ENCODE results near the gene CCR1.

CCR1 gene

GRCh38 chr3:46186471-46187340 is 21.4 kb downstream of the CCR1 start:
- Histone ChIP-seq H3K27ac (no peak overlapping the region), H3K9me3 (ENCODE audit: severe bottlenecking) (no peaks in the 10 kb centered on the region), H3K36me3 (no peaks in the 10 kb centered on the region), H3K4me3 (ENCODE audit: low read depth, low read length) (no peak overlapping the region), H3K27me3 (ENCODE audit: insufficient read depth, low read depth, severe bottlenecking) (peaks cover 46% of the 10 kb centered on the region)
- no peak for DNase-seq
- no peak for TF ChIP-seq CTCF (IDR thresholded peaks at IDR 0.05; ENCODE audit: low read depth, low read length)

- Histone ChIP-seq H3K27me3 (ENCODE audit: insufficient read depth, low read depth, severe bottlenecking) (peaks cover 41% of the 10 kb centered on the region), H3K4me3 (ENCODE audit: low read depth, low read length) (no peak overlapping the region), H3K27ac (no peak overlapping the region), H3K9me3 (ENCODE audit: severe bottlenecking) (no peaks in the 10 kb centered on the region), H3K36me3 (no peaks in the 10 kb centered on the region)
- no peak for DNase-seq
- TF ChIP-seq CTCF (IDR thresholded peaks at IDR 0.05; ENCODE audit: low read depth, low read length): no peak
These were observed 23.6 kb downstream of the CCR1 start for GRCh38 chr3:46184469-46184868.

- no peak for TF ChIP-seq CTCF (IDR thresholded peaks at IDR 0.05; ENCODE audit: low read depth, low read length)
These were observed 24.8 kb downstream of the CCR1 start for GRCh38 chr3:46183330-46183729.

GRCh38 chr3:46168583-46169345 is 39.3 kb downstream of the CCR1 start:
- peaks cover 54% of the 10 kb centered on the region for H3K27me3 ChIP-seq (ENCODE audit: insufficient read depth, low read depth, severe bottlenecking)
- no peak for TF ChIP-seq CTCF (IDR thresholded peaks at IDR 0.05; ENCODE audit: low read depth, low read length)
- DNase-seq: no peak
- H3K4me3 ChIP-seq (ENCODE audit: low read depth, low read length): no peak overlapping the region
- peaks cover 12% of the 10 kb centered on the region for H3K9me3 ChIP-seq (ENCODE audit: severe bottlenecking)
- no peak overlapping the region for H3K27ac ChIP-seq
- no peaks in the 10 kb centered on the region for H3K36me3 ChIP-seq

More at GRCh38 chr3:46183330-46183729, 24.8 kb downstream of the CCR1 start:
- no peak overlapping the region for H3K4me3 ChIP-seq (ENCODE audit: low read depth, low read length)
- H3K27ac ChIP-seq: no peak overlapping the region
- no peaks in the 10 kb centered on the region for H3K36me3 ChIP-seq
- no peaks in the 10 kb centered on the region for H3K9me3 ChIP-seq (ENCODE audit: severe bottlenecking)
- no peak for DNase-seq
- H3K27me3 ChIP-seq (ENCODE audit: insufficient read depth, low read depth, severe bottlenecking): peaks cover 43% of the 10 kb centered on the region

GRCh38 chr3:46163556-46164041 is 44.5 kb downstream of the CCR1 start:
- peaks cover 57% of the 10 kb centered on the region for H3K27me3 ChIP-seq (ENCODE audit: insufficient read depth, low read depth, severe bottlenecking)
- no peak for DNase-seq
- H3K36me3 ChIP-seq: no peaks in the 10 kb centered on the region
- peaks cover 12% of the 10 kb centered on the region for H3K9me3 ChIP-seq (ENCODE audit: severe bottlenecking)
- H3K4me3 ChIP-seq (ENCODE audit: low read depth, low read length): no peak overlapping the region
- no peak for TF ChIP-seq CTCF (IDR thresholded peaks at IDR 0.05; ENCODE audit: low read depth, low read length)
- no peak overlapping the region for H3K27ac ChIP-seq

Measured in WERI-Rb-1 (cell line).